ENCODE measurements around the gene CABP5.

The CABP5 gene

DNA sequence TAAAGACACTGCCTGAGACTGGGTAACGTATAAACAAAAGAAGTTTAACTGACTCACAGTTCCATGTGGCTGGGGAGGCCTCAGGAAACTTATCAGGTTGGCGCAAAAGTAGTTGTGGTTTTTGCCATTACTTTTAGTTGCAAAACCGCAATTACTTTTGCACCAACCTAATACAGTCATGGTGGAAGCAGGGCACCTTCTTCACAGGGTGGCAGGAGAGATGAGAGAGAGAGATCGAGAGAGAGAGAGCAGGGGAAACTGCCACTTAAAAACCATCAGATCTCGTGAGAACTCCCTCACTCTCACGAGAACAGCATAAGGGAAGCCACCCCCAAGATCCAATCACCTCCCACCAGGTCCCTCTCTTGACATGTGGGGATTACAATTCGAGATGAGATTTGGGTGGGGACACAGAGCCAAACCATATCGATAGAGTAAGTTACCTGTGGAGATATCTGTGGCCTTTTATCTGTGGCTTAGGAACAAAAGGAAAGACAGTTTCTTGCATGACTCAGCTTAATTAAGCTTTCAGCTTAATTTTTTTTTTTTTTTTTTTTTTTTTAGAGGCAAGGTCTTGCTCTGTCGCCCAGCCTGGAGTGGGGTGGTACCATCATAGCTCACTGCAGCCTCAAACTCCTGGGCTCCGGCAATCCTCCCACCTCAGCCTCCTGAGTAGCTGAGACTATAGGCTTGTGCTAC lies 7.6 kb upstream of the CABP5 start:
- TF ChIP-seq, protein P1, sequence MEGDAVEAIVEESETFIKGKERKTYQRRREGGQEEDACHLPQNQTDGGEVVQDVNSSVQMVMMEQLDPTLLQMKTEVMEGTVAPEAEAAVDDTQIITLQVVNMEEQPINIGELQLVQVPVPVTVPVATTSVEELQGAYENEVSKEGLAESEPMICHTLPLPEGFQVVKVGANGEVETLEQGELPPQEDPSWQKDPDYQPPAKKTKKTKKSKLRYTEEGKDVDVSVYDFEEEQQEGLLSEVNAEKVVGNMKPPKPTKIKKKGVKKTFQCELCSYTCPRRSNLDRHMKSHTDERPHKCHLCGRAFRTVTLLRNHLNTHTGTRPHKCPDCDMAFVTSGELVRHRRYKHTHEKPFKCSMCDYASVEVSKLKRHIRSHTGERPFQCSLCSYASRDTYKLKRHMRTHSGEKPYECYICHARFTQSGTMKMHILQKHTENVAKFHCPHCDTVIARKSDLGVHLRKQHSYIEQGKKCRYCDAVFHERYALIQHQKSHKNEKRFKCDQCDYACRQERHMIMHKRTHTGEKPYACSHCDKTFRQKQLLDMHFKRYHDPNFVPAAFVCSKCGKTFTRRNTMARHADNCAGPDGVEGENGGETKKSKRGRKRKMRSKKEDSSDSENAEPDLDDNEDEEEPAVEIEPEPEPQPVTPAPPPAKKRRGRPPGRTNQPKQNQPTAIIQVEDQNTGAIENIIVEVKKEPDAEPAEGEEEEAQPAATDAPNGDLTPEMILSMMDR (IDR thresholded peaks at IDR 0.05; ENCODE audit: extremely low read depth, missing control alignments): no peak
- DNase-seq (ENCODE audit: low spot score): no peak

DNA sequence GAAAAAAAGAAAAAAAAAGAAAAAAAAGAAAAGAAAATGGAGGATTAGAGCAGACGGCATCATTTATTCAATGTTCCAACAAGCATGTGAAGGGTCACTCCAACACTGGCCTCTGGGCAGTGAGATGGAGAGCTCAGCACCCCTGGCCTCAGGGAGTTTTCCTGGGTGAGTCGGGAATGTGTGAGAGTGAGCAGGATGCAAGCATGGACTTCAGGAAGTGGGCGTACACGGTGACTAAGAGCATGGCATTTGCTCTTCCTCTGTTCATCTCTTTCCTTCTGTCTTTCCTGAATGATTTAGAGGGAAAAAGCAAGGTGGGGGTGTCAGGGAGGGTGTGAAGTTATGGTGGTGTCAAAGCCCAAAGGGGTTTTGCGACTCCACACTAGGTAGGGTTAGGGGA lies 682 bp upstream of the CABP5 start:
- TF ChIP-seq, protein P1 (IDR thresholded peaks at IDR 0.05; ENCODE audit: extremely low read depth, missing control alignments): no peak
- no peak for DNase-seq (ENCODE audit: low spot score)

DNA sequence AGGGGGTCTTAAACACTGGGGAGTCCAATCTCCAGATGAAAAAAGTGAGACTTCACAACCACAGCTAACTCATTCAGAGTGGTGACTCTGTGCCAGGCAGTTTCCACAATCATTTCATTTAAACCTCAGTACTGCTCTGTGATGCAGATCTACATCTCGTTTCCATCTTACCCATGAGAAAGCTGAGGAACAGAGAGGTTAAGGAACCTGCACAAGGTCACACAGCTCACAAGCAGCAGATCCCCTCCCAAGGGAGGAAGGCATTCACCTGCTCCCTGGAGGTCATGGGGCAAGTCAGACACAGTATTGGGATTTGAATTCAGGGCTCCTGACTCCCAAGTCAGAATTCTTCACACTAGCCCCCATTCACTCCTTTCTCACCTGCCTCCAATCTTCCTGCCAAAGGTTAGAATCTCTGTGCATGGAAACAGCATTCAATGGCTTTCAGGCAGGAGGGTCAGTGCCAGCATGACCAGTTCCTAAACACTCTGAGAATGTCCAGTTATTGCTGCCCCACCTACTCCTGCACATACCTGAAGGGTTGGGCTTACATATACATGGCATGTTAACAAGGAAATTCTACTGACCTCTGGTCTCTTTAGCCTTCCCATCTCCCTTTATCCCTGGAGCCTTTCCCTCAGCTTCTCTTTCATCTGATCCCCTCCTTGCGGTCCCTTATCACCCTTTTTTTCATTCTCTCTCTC lies 1.9 kb downstream of the CABP5 start:
- DNase-seq (ENCODE audit: low spot score): no peak
- TF ChIP-seq, protein P1 (IDR thresholded peaks at IDR 0.05; ENCODE audit: extremely low read depth, missing control alignments): no peak

DNA sequence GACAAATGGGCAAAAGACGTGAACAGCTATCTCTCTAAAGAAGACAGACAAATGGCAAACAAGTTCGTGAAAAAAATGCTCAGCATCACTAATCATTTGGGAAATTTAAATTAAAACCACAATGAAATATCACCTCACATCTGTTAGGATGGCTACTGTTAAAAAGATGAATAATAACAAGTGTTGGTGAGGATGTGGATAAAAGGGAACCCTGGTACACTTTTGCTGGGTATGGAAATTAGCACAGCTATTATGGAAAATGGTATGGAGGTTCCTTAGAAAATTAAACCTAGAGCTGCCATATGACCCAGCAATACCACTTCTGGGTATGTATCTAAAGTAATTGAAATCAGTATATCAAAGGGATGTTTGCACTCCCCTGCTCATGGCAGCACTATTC lies 7.1 kb downstream of the CABP5 start:
- no peak for DNase-seq (ENCODE audit: low spot score)
- TF ChIP-seq, protein P1 (IDR thresholded peaks at IDR 0.05; ENCODE audit: extremely low read depth, missing control alignments): no peak

DNA sequence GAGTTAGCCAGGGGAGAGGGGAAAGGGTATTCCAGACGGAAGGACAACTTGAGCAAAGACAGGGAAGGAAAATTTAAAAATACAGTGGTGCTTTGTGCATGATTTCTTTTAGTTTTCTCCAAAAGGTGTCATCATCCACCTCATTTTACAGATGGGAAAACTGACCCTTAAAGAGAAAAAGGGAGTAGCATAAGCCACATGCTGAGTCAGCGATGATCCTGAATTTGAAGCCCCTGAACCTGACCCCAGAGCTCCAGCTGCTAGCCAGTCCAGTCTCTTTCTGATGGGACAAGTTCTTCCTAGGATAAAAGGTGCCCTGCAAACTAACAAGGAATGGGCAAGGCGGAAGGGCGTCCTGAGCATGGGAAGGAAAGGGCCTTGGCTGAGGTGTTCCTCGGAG lies 10.3 kb downstream of the CABP5 start:
- no peak for DNase-seq (ENCODE audit: low spot score)
- TF ChIP-seq, protein P1 (IDR thresholded peaks at IDR 0.05; ENCODE audit: extremely low read depth, missing control alignments): no peak

DNA sequence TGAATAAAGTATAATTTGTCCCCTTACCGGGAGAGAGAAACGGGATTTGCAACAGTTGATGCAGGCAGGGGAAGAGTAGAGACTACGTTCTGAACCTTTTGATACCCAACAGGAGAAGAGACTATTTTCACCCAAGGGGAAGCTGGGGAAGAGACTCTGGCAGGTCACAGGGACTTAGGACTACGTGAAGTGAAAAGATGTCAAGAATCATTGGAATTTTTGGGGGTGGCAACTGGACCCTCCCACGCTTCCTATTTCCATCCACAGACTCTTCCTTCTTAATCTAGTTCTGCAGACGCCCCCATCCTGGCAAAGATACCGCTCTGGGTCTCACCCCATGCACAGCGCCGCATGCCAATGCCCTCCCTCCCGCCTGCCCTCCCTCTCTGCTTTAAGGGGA lies 13.8 kb downstream of the CABP5 start:
- DNase-seq (ENCODE audit: low spot score): no peak
- TF ChIP-seq, protein P1 (IDR thresholded peaks at IDR 0.05; ENCODE audit: extremely low read depth, missing control alignments): no peak

DNA sequence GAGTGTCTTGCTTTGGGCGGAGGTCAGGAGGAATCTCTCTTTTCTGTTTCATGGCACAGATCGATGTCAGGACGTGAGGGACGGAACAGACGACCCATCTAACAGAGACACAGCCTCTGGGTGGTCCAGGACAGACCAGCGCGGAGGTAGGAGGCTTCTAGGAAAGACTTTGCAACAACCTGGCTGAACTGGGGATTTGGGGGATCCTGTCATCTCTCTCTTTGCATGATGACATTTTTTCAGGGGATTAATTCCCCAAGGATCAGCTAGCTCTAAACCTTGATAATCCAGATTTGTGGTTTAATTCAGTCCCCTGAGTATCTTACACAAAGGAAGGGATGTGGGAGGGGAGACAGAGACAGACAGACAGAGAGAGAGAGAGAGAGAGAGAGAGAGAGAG lies 14.4 kb downstream of the CABP5 start:
- no peak for DNase-seq (ENCODE audit: low spot score)
- TF ChIP-seq, protein P1 (IDR thresholded peaks at IDR 0.05; ENCODE audit: extremely low read depth, missing control alignments): no peak

Measured in GM20000 (cell line).